ENCODE data around the gene NELFE.
"Not testable (repeated sequence)": the region's sequence is repeated elsewhere in the genome, so short reads cannot be mapped to it uniquely, and the experiment has no call there.

NELFE gene

GRCh38 chr6:31958741-31959739 lies at the start of gene NELFE, which contains the start of gene SKIC2:
NELFE (minus strand) TSS chr6:31958971; CDS start chr6:31958446, 525 bp downstream.
SKIC2 (plus strand) TSS chr6:31959175; CDS start chr6:31959193, 18 bp downstream.
- FAIRE-seq: peak; percentile 90

- not testable (repeated sequence) for FAIRE-seq
Measured at GRCh38 chr6:32008037-32008436, 49.3 kb upstream of the NELFE start.

- FAIRE-seq: not testable (repeated sequence)
Measured at GRCh38 chr6:32007086-32007485, 48.3 kb upstream of the NELFE start.

GRCh38 chr6:32005991-32006529 lies 47.3 kb upstream of the NELFE start:
- FAIRE-seq: not testable (repeated sequence)

GRCh38 chr6:32005538-32005880 lies 46.7 kb upstream of the NELFE start:
- FAIRE-seq: not testable (repeated sequence)

- not testable (repeated sequence) for FAIRE-seq
Measured at GRCh38 chr6:32004864-32005537, 46.2 kb upstream of the NELFE start.

GRCh38 chr6:32004393-32004792 lies 45.6 kb upstream of the NELFE start:
- FAIRE-seq: not testable (repeated sequence)

GRCh38 chr6:32003301-32003700 lies 44.5 kb upstream of the NELFE start:
- not testable (repeated sequence) for FAIRE-seq

GRCh38 chr6:32002546-32003268 lies 43.9 kb upstream of the NELFE start:
- FAIRE-seq: not testable (repeated sequence)

- FAIRE-seq: not testable (repeated sequence)
Measured at GRCh38 chr6:31996385-31996784, 37.6 kb upstream of the NELFE start.

GRCh38 chr6:31994421-31994820 lies 35.6 kb upstream of the NELFE start:
- not testable (repeated sequence) for FAIRE-seq

- FAIRE-seq: not testable (repeated sequence)
Measured at GRCh38 chr6:31989363-31989762, 30.6 kb upstream of the NELFE start.

GRCh38 chr6:31981744-31982143 lies 23.0 kb upstream of the NELFE start, which contains the start of gene C4A:
C4A (plus strand) TSS chr6:31982057; CDS start chr6:31982108, 51 bp downstream.
- FAIRE-seq: not testable (repeated sequence)

- FAIRE-seq: not testable (repeated sequence)
Measured at GRCh38 chr6:31980998-31981397, 22.2 kb upstream of the NELFE start.

GRCh38 chr6:31980195-31980876 lies 21.6 kb upstream of the NELFE start:
- not testable (repeated sequence) for FAIRE-seq

GRCh38 chr6:31979238-31979898 lies 20.6 kb upstream of the NELFE start:
- FAIRE-seq: no peak

GRCh38 chr6:31978831-31979230 lies 20.1 kb upstream of the NELFE start:
- no peak for FAIRE-seq

- no peak for FAIRE-seq
Measured at GRCh38 chr6:31977816-31978431, 19.2 kb upstream of the NELFE start.

GRCh38 chr6:31976065-31976464 lies 17.3 kb upstream of the NELFE start:
- FAIRE-seq: not testable (repeated sequence)

GRCh38 chr6:31972709-31973350 lies 14.1 kb upstream of the NELFE start:
- no peak for FAIRE-seq
